Anterior cingulate cortex (tissue), 58 donors: ENCODE results near the gene NHLRC4.

ENCODE experiments used
- DNase-seq, 58 donors: peaks; one replicate each; lab custom pipeline; 2025; lab: John Stamatoyannopoulos, UW

Gene NHLRC4

DNA sequence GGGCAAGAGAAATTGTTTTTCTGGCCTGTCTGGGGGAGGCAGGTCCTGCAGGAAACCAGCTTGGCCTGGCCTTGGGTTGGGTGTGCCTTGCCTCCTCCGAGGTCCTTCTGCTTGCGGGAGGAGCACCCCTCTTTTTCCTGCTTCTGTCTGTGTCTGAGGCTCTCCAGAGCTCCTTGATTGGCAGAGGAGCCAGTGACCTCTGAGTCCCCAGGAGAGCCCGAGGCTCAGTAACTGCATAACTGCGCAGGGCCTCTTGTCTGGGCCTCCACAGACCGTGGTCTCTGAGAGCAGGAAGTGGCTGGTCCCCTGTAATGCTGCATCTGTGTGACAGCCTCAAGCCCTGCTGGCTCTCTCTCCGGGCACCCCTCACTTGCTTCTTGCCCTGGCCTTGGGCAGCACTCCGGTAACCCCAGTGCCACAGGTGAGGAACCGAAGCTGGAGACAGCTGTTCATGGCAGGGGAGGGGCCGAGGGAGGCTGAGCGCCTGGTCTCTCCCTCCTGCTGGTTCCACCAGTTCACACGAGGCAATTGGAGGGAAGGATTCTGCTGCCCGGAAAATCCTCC is 37.7 kb upstream of the NHLRC4 start:
- no peak for DNase-seq

DNA sequence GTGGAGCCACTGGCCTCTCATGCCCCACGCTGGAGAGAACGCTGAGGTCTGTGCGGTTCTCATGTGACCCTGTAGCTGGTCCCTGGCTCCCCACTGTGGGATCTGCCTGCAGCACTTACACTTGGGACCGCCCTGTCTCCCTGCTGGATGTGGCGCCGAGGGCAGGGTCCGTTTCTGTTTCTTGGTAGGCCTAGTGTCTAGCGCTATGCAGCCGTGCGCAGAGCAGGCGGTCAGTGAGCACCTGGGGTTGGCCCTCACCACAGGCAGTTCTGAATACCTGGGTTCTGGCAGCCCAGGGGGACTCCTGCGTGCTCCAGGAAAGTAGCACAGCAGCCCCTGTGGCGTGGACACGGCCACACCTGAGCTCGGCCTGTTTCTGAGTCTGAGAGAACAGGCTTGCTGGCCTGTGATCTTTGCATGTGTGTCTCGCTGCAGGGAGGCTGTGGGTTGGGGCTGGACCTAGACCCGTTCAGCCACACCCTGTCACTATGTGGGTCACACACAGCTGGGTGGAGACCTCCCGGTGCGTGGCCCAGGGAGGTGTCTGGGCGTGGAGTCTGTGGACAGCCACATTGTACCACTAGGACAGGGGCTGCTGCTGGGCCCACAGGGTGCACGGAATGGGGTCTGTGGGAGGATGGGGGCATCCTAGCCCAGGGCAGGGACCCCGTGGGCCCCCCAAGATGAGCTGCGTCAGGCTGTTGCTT is 36.5 kb upstream of the NHLRC4 start:
- no peak for DNase-seq

DNA sequence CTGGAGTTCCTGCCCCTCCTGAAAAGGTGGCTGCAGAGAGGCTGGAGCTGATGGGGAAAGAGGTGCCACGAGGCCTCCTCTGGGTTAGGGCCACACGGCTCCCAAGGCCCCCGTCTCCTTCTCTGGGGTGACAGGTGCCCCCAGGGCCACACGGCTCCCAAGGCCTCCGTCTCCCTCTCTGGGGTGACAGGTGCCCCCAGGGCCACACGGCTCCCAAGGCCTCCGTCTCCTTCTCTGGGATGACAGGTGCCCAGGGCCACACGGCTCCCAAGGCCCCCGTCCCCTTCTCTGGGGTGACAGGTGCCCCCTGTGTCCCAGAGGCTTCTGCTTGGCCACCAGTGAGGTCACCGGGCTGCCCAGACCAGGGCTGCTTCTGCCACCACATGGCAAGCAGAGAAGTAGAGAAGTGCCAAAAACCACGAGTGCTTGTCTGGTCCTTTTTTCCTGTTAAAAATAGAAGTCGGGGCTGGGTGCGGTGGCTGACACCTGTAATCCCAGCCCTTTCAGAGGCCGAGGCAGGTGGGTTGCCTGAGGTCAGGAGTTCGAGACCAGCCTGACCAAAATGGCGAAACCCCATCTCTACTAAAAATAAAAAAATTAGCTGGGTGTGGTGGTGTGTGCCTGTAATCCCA is 35.2 kb upstream of the NHLRC4 start:
- no peak for DNase-seq

DNA sequence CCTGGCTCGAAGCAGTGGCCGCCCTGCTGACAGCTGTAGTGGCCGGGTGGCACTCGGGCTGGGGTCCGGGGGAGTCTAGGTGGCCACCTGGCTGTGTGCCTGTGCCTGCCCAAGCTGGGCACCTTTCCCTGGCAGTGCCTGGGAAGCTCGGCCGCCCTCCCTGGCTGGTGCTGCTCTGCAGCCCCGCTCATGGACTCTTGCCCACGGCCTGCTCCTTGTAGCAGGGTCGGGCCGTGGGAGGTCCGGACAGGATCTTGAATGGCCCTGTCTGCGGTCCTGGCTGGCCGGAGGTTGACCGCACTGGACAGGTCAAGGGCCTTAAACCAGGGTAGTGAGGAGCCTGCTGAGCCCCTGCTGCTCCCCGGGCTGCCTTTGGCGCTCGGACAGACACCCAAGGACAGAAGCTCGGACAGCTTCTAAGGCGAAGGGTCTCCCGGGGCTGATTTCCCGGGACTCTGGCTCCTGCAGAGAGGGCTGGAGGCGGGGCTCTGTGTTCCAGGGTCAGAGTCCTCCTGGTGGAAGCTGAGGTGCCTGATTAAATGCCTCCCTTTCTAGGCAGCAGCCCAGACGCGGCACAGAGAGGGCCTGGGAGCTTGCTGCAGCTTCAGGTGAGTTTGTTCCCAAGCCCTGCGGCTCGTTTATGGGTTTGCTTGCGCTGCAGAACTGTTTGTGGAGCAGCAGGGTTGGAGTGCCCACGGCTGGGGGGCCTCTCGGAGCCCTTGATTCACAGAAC is 33.2 kb upstream of the NHLRC4 start:
- DNase-seq = peak in 6 of 58 donors; percentile 11 to 45 (median 20)

DNA sequence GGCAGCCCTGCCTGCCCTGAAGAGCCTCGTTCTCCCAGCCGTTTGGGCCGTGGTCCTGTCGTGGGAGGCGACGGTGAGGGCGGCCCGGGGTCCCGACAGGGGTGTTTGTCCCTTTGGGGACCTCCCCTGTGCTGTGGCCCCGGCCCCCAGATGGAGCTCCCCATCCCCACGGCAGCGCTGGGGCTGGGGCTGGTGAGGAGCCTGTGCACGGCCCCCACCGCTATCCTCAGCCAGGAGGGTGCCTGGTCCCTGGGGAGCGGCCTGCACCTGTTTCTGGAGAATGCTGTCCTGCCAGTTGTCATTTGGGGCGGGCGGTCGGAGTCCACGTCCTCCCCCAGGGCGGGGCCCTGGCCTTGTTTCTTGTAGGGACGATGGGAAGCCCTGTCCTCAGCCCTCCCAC is 32.7 kb upstream of the NHLRC4 start:
- DNase-seq = no peak

DNA sequence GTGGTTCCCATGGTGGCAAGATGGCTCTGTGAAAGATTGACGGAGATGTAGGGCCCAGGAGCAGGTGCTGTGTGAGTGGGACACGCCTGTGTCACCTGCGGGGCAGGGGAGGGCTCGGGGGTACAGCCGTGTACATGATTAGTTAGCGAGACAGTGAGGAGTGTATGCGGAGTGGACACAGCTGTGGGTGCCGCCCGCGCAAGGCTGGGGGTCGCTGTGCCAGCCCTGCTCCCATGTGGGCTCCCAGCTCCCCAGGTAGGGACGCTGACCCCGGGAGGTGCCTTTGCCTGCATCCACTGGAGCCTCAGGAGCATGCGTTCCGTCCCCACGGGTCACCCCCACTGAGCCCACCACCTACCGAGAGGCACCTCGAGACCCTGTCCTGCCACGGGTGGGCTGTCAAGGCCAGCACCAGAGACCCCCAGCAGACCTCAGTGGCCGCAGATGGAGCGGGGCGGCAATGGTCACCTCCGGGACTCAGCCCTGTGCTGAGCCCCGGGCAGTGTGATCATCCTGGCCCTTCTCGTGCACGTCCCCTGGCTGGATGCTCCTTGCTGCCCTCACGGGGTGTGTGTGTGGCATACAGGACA is 31.9 kb upstream of the NHLRC4 start:
- DNase-seq = no peak

DNA sequence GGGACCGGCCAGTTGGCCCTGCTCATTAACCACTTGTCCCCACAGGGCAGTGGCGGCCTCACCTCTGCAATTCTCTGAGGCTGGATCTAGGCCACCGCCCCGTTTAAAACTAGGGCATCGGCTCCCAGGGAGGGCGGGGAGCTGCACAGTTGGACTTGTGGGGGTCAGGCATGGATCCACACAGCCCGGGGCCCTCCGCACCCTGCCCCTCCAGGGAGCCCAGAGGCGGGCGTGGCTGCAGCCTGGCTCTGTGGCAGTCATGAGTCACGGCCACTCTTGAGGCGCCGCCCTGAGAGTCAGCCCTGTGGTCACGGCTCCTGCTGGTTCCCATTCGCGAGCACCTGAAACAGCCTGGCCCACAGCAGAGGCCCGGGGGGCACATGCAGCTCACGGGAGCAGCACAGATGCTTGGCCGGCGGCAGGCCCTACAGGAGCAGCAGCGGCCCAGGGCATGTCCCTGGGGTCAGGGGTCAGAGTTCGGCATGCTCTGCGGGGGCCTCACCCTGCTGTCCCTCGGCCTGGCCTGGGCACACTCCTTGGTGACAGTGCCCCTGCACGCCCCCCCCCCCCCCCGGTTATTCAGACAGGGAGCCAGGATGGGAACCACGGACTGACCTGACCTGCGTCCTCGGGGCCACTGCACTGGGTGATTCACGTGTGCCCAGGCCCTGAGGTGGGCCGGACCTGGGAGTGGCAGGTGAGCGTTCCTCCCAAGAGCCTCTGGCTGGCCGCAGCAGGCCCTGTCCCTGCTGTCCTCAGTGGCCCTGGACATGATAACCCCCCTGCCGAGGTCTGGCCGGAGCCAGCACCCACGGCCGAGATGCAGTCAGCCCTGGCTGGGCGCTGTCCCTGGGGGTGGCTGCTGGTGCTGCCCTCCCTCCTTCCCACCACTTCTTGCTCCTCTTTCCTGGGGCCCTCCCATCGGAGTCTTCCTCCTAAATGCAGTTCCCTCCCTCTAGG is 31.1 kb upstream of the NHLRC4 start:
- no peak for DNase-seq

DNA sequence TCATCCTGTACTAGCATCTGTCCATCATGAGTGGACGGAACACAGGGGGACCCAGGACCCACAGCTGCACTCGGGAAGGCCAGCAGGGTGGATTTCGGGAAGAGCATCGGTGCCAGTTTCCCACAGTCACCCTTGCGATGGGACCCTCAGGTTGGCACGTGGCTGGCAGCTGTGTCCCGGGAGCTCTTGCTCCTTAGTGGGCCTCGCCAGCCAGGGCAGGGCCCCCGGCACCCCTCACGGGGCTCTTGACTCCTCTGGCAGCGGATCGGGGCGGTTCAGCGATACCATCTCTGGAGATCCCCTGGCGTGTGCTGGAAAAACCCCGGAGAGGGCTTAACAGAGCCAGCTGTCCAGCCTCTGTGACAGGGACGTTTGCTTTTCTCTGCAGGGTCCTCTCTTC is 30.1 kb upstream of the NHLRC4 start:
- DNase-seq = no peak

DNA sequence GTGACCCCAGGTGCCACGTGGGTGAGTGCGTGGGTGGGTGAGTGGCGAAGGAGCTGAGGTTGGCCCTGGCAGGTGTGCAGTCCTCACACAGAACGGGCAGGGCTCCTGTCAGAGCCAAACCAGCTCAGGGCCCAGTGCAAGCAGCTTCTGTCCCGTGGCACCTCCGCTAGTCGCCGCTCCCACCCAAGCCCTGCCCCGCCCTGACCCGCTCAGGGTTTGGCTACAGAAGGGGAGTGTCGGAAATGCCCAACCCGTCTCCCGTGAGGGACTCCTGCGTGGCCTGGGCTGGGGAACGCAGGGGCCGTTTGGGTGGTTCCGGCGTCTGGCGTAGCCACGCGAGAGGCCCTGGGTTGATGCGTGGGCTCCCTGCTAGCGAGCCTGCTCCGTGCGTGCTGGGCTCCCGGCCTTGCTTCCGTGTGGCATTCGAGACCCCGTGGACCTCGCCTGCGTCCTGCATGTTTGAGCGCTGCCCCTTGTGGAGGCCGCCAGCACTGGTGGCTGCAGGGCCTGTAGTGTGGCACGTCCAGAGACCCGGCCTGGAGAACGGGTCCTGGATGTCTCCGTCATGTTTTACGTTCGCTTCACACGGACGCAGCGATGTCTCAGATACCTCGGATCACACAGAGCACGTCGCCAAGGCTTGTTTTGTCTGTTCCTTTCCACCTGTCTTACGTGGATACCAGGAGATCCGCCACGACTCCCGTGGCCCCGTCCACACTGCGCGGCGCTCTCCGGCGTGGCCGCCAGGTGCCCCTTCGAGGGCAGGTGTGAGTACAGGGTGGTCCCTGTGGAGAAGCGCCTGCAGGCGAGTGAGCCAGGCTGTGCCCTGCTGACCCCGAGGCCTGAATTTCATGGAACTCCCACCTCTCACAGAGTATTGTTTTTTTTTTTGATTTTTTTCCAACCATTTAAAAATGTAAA is 29.1 kb upstream of the NHLRC4 start:
- no peak for DNase-seq

DNA sequence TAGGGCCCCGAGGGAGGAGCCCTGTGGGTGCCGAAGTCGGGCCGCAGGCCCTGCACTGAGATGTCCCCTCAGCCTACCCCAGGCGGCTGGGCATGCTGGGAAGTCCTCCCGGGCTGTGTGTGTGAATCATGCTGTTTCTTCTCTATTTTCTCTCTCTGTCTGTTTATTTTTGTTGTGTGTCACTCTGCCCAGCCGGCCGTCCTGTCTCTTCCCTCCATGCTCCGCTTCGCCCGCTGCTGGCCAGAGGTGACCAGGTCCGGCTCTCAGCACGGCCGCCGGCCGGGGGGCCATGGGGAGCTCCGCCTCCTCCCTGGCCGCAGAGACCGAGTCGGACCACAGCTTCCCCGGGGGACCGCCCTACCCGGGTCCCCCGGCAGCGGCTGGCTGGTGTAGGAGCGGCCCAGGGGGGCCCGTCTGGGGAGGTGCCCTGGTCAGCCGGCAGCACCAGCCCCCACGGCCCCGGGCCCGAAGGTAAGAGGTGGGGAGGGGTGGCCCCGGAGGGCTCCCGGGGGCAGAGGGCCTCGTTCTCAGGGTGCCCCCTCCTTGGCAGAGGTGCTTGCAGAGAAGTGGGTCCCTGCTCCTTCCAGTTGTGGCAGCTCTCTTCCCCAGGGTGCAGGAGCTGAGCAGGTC is 26.8 kb upstream of the NHLRC4 start:
- no peak for DNase-seq

DNA sequence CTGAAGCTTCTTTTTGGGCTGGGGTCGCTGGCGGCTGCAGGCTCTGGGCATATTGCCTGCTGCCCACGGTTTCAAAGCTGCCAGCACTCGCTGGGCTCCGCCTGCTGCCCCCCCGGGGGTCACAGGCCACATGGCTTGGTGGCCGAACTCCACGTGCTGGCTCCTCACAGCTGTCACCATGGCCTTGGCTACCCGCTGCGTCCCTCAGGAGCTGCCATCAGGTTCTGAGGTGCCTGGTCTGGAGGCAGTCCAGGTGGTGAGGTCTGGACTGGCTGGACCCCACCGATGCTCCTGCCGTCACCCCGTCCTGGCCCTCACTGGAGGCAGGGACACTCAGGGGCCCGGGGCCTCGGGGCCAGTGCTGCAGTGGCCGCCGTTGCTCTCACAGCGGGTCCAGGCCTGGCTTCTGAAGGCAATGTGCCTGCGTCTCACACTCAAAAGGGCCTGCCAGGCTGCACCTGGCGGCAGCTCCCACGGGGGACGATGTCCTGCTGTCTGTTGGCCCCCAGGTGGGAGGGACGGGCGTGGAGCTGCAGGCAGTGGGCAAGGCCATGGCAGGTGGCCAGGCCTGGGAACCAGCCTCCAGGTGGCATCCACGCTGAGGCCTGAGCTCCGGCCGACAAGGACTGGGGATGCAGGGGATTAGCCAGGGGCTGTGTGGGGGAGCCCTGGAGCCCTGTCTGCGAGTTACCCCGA is 26.0 kb upstream of the NHLRC4 start:
- no peak for DNase-seq

DNA sequence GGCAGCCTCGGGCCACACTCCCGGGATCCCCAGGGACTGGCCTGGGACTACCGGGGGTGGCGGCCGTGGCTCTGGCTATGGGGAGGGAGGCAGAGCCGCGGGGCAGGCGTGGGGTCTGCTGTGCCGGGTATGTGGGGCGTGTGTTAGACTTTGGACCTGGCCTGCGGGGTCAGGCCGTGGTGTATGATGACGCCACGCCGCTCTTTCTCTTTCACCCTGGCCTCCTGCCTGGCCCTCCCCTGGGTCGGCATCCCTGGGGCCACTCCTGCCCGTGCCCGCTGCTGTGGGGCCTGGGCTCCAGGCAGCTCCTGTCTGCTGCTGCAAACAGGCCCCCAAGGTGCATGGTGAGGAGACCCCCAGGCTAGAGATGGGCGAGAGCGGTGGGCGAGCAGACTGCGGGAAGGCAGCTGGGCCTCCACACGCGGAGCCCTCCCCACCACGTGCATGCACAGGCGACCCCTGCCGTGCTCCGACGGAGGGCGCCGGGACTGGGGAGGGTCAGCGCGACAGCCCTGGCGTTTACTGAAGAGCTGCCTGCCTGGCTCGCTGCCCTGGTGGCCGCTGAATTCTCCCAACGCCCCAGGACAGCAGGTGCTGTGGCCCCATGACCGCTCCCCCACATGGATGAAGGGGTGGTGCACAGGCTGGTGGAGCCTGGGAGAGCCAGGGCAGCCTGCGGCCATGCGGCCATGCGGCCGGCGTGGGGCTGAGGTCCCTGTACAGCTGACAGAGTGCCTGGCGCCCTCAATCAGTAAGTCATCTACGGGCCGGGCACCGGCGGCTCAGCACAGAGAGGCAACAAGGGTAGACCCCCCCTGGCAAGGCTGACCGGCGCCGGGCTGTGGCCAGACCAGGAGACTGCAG is 23.3 kb upstream of the NHLRC4 start:
- no peak for DNase-seq

DNA sequence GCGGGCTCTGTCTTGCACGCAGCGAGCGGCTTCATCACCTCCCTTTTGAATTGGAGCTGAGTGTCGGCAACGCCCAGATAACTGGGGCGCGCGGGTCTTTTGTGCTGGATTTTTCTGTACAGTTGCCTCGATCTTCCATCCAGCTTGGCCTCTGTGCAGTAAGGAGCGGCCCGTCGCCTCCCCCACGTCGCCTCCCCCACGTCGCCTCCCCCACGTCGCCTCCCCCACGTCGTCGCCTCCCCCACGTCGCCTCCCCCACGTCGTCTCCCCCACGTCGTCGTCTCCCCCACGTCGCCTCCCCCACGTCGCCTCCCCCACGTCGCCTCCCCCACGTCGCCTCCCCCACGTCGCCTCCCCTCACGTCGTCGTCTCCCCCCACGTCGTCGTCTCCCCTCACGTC is 22.3 kb upstream of the NHLRC4 start:
- no peak for DNase-seq

DNA sequence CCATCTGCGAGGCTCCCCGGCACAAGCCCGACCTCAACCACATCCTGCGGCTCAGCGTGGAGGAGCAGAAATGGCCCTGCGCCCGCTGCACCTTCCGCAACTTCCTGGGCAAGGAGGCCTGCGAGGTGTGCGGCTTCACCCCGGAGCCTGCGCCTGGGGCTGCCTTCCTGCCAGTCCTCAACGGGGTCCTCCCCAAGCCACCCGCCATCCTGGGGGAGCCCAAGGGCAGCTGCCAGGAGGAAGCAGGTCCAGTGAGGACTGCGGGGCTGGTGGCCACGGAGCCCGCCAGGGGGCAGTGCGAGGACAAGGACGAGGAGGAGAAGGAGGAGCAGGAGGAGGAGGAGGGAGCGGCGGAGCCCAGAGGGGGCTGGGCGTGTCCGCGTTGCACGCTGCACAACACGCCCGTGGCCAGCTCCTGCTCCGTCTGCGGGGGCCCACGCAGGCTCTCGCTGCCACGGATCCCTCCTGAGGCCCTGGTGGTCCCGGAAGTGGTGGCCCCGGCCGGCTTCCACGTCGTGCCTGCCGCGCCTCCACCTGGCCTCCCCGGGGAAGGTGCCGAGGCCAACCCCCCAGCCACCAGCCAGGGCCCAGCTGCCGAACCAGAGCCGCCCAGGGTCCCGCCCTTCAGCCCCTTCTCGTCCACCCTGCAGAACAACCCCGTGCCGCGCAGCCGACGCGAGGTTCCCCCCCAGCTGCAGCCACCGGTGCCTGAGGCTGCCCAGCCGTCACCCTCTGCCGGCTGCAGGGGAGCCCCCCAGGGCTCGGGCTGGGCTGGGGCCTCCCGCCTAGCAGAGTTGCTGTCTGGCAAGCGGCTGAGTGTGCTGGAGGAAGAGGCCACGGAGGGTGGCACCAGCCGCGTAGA is 19.7 kb upstream of the NHLRC4 start:
- peak in 26 of 58 donors; percentile 3 to 73 (median 25) for DNase-seq

DNA sequence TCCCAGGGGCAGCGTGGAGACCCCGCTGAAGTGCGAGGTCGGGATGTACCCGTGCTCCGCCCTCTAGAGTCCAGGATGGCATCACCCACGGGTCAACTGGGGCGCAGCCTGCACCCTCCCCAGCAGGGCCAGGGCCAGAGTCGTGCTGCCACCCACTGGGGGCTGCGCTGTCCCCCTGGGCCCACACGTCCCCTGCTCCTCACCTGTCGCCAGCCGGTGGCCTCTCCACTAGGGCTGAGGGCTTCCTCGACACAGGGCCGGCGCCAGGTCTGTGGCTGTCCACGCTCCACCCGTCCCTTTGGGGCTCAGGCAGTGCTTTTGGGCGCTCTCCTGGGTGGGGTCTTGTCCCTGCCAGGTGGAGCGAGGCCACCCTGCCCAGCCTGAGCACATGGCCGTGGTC is 18.2 kb upstream of the NHLRC4 start:
- DNase-seq = no peak
